Prostate gland (tissue), 2 donors: Measurements from ENCODE around the gene RAB25. TPM values are rescaled to one million over a fixed set of nuclear protein-coding genes. Genes with fewer than 3 reads are reported as not detected.
"Not testable (repeated sequence)": the region's sequence is repeated elsewhere in the genome, so short reads cannot be mapped to it uniquely, and the experiment has no call there.

Experiments
- DNase-seq: peaks from one replicate; pipeline ENCODE4 v3.0.0-alpha.2; 2019; ENCODE audit warnings: low spot score
- H3K27ac ChIP-seq, 2 donors: fragments of 200-600 bp; sonication (generic); 2 replicates each; pipeline ENCODE4 v1.5.1; 2017 to 2019
- H3K27me3 ChIP-seq: fragments of 200-600 bp; sonication (generic); replicated peaks from 2 replicates; pipeline ENCODE4 v1.5.1; 2019; ENCODE audit not compliant: insufficient read depth
- H3K36me3 ChIP-seq, 2 donors: fragments of 200-600 bp; sonication (generic); 1 replicate in 1 of 2; 2 replicates in 1 of 2; pipeline versions ENCODE4 v1.5.1 to v1.8.1; 2017 to 2019
- H3K4me1 ChIP-seq: fragments of 200-600 bp; sonication (generic); replicated peaks from 2 replicates; pipeline ENCODE4 v1.5.1; 2019
- H3K4me3 ChIP-seq, 2 donors: fragments of 200-600 bp; sonication (generic); 2 replicates each; pipeline ENCODE4 v1.5.1; 2017 to 2019
- H3K9me3 ChIP-seq: fragments of 200-600 bp; sonication (generic); 2 replicates; pipeline ENCODE4 v1.5.1; 2017
- CTCF ChIP-seq, 4 experiments: fragments of 200-600 bp in 2 of 4; fragments of 450-650 bp in 2 of 4; sonication (generic) in 2 of 4; IDR thresholded peaks; 1 replicate in 3 of 4; 2 replicates in 1 of 4; pipeline ENCODE4 v1.5.1; 2016 to 2019; ENCODE audit warnings: antibody characterized with exemption in 4 of 4, mild to moderate bottlenecking in 2 of 4, moderate library complexity in 2 of 4
- POLR2A ChIP-seq: fragments of 450-650 bp; IDR thresholded peaks from one replicate; pipeline ENCODE4 v1.6.1; 2016; ENCODE audit warnings: antibody characterized with exemption, mild to moderate bottlenecking
- POLR2AphosphoS5 ChIP-seq: sonication (generic); formaldehyde crosslinking; IDR thresholded peaks from one replicate; pipeline ENCODE4 v1.6.1; 2017; ENCODE audit warnings: antibody characterized with exemption
- WGBS: methylation state at CpG from one replicate; pipeline ENCODE4 v1.1.5; 2018; 5-methylcytosine and 5-hydroxymethylcytosine counted together
- intact Hi-C: fragments of 100-400 bp; cut with DNase I; formaldehyde crosslinking; loops from one replicate; pipeline ENCODE4 v1.14.2; 2022
- total RNA-seq, 2 donors: library from RNA; depleted of rRNA; stranded (reverse); fragments of >200 nt; gene quantifications; one replicate each; pipeline ENCODE4 v1.1.0, GENCODE V29; 2016

Gene RAB25
- total RNA-seq, 2 donors from 2014 or later = 33.5 to 100 TPM

- H3K27ac ChIP-seq = no peak overlapping the region
- no peak for TF ChIP-seq POLR2A
- TF ChIP-seq CTCF (IDR thresholded peaks at IDR 0.05) = no peak
- no peak overlapping the region for H3K4me3 ChIP-seq
- no peaks in the 10 kb centered on the region for H3K36me3 ChIP-seq
- no peaks in the 10 kb centered on the region for H3K9me3 ChIP-seq
- no peaks in the 10 kb centered on the region for H3K4me1 ChIP-seq
- no peak for DNase-seq
- H3K27me3 ChIP-seq = no peaks in the 10 kb centered on the region
- 75% methylated on average over 4 of the region's 4 CpGs for WGBS
- intact Hi-C loops = no loop called here
These were observed 34.4 kb upstream of the RAB25 start for GRCh38 chr1:156026588-156026987.

- Histone ChIP-seq H3K9me3 (no peaks in the 10 kb centered on the region), H3K36me3 (no peaks in the 10 kb centered on the region), H3K4me1 (no peaks in the 10 kb centered on the region), H3K4me3 (no peak overlapping the region), H3K27ac (no peak overlapping the region), H3K27me3 (no peaks in the 10 kb centered on the region)
- intact Hi-C loops = no loop called here
- 60% methylated on average over 6 of the region's 6 CpGs for WGBS
- TF ChIP-seq POLR2AphosphoS5 = no peak
- no peak for TF ChIP-seq CTCF (IDR thresholded peaks at IDR 0.05)
- no peak for TF ChIP-seq POLR2A
- DNase-seq = no peak
These were observed 27.9 kb upstream of the RAB25 start for GRCh38 chr1:156033011-156033410.

- H3K27me3 ChIP-seq, H3K36me3 ChIP-seq, H3K4me3 ChIP-seq, DNase-seq, H3K9me3 ChIP-seq, H3K27ac ChIP-seq, H3K4me1 ChIP-seq, intact Hi-C loops: not testable (repeated sequence)
- 91% methylated on average over 4 of the region's 4 CpGs for WGBS
These were observed 26.0 kb upstream of the RAB25 start for GRCh38 chr1:156034991-156035390.

GRCh38 chr1:156042828-156043227, 18.1 kb upstream of the RAB25 start:
- Histone ChIP-seq H3K4me3 (no peak overlapping the region), H3K27me3 (no peaks in the 10 kb centered on the region), H3K27ac (no peak overlapping the region), H3K36me3 (no peaks in the 10 kb centered on the region), H3K9me3 (no peaks in the 10 kb centered on the region), H3K4me1 (no peaks in the 10 kb centered on the region)
- TF ChIP-seq POLR2AphosphoS5 = no peak
- TF ChIP-seq POLR2A = no peak
- intact Hi-C loops = no loop called here
- DNase-seq = no peak
- 97% methylated on average over 3 of the region's 3 CpGs for WGBS

- intact Hi-C loops = no loop called here
- H3K9me3 ChIP-seq = no peaks in the 10 kb centered on the region
- DNase-seq = no peak
- H3K4me1 ChIP-seq = no peaks in the 10 kb centered on the region
- H3K36me3 ChIP-seq = no peaks in the 10 kb centered on the region
- no peak overlapping the region for H3K27ac ChIP-seq
- TF ChIP-seq CTCF (IDR thresholded peaks at IDR 0.05) (no peak), POLR2AphosphoS5 (no peak), POLR2A (no peak)
- 91% methylated on average over 4 of the region's 4 CpGs for WGBS
- no peaks in the 10 kb centered on the region for H3K27me3 ChIP-seq
- H3K4me3 ChIP-seq = no peak overlapping the region
These were observed 15.9 kb upstream of the RAB25 start for GRCh38 chr1:156045076-156045475.

GRCh38 chr1:156048663-156049258, 12.2 kb upstream of the RAB25 start:
- Histone ChIP-seq H3K4me3 (no peak overlapping the region), H3K36me3 (no peaks in the 10 kb centered on the region), H3K4me1 (no peaks in the 10 kb centered on the region), H3K9me3 (no peaks in the 10 kb centered on the region), H3K27ac (no peak overlapping the region), H3K27me3 (no peaks in the 10 kb centered on the region)
- WGBS = 83% methylated on average over 3 of the region's 3 CpGs
- TF ChIP-seq CTCF (IDR thresholded peaks at IDR 0.05) (no peak), POLR2AphosphoS5 (no peak), POLR2A (no peak)
- intact Hi-C loops = no loop called here
- DNase-seq = no peak
